ENCODE results near the gene CLEC16A.

The CLEC16A gene

GRCh38 chr16:10954903-10955302 lies 10.5 kb downstream of the CLEC16A start:
- no peak for DNase-seq (ENCODE audit: insufficient read length, low spot score)
- no peak for FAIRE-seq
- no peak for TF ChIP-seq CTCF (IDR thresholded peaks at IDR 0.05; ENCODE audit: insufficient read depth, missing control alignments)

GRCh38 chr16:10957771-10958482 lies 13.6 kb downstream of the CLEC16A start:
- FAIRE-seq (no peak), DNase-seq (ENCODE audit: insufficient read length, low spot score) (no peak)
- no peak for TF ChIP-seq CTCF (IDR thresholded peaks at IDR 0.05; ENCODE audit: insufficient read depth, missing control alignments)

- DNase-seq (ENCODE audit: insufficient read length, low spot score) = no peak
These were observed 14.8 kb downstream of the CLEC16A start for GRCh38 chr16:10959161-10959560.

GRCh38 chr16:10961231-10961630 lies 16.9 kb downstream of the CLEC16A start:
- DNase-seq (ENCODE audit: insufficient read length, low spot score) = no peak
- no peak for TF ChIP-seq CTCF (IDR thresholded peaks at IDR 0.05; ENCODE audit: insufficient read depth, missing control alignments)
- FAIRE-seq = no peak

More at GRCh38 chr16:10959161-10959560, 14.8 kb downstream of the CLEC16A start:
- TF ChIP-seq CTCF (IDR thresholded peaks at IDR 0.05; ENCODE audit: insufficient read depth, missing control alignments) = no peak
- FAIRE-seq = no peak

- DNase-seq (ENCODE audit: insufficient read length, low spot score) = peak; percentile 49
- no peak for FAIRE-seq
- TF ChIP-seq CTCF (IDR thresholded peaks at IDR 0.05; ENCODE audit: insufficient read depth, missing control alignments) = peak; percentile 89
These were observed 19.9 kb downstream of the CLEC16A start for GRCh38 chr16:10964039-10964890.

- no peak for TF ChIP-seq CTCF (IDR thresholded peaks at IDR 0.05; ENCODE audit: insufficient read depth, missing control alignments)
- DNase-seq (ENCODE audit: insufficient read length, low spot score) (no peak), FAIRE-seq (no peak)
These were observed 20.5 kb downstream of the CLEC16A start for GRCh38 chr16:10964891-10965326.

All from D721Med (cell line).